GM12864 (cell line): Measurements from ENCODE around the gene FBXL4.

Experiments used
- DNase-seq: peaks from one replicate; pipeline ENCODE4 v3.0.0-alpha.2; 2011; ENCODE audit warnings: low read depth
- H3K4me3 ChIP-seq: 2 replicates; pipeline ENCODE4 v1.5.1; 2011; ENCODE audit warnings: mild to moderate bottlenecking, low read depth, low read length, control low read depth
- TF ChIP-seq, protein P1 (sequence below): IDR thresholded peaks from 2 replicates; pipeline ENCODE4 v1.5.1; 2011; ENCODE audit warnings: low read depth, mild to moderate bottlenecking, moderate library complexity, low read length, control low read depth, inconsistent platforms; ENCODE audit errors: missing control alignments

FBXL4 gene

GRCh38 chr6:98980819-98981218 lies 33.1 kb upstream of the FBXL4 start:
- DNase-seq, result no peak
- H3K4me3 ChIP-seq, result no peak overlapping the region
- TF ChIP-seq, protein P1, sequence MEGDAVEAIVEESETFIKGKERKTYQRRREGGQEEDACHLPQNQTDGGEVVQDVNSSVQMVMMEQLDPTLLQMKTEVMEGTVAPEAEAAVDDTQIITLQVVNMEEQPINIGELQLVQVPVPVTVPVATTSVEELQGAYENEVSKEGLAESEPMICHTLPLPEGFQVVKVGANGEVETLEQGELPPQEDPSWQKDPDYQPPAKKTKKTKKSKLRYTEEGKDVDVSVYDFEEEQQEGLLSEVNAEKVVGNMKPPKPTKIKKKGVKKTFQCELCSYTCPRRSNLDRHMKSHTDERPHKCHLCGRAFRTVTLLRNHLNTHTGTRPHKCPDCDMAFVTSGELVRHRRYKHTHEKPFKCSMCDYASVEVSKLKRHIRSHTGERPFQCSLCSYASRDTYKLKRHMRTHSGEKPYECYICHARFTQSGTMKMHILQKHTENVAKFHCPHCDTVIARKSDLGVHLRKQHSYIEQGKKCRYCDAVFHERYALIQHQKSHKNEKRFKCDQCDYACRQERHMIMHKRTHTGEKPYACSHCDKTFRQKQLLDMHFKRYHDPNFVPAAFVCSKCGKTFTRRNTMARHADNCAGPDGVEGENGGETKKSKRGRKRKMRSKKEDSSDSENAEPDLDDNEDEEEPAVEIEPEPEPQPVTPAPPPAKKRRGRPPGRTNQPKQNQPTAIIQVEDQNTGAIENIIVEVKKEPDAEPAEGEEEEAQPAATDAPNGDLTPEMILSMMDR, result no peak

DNA sequence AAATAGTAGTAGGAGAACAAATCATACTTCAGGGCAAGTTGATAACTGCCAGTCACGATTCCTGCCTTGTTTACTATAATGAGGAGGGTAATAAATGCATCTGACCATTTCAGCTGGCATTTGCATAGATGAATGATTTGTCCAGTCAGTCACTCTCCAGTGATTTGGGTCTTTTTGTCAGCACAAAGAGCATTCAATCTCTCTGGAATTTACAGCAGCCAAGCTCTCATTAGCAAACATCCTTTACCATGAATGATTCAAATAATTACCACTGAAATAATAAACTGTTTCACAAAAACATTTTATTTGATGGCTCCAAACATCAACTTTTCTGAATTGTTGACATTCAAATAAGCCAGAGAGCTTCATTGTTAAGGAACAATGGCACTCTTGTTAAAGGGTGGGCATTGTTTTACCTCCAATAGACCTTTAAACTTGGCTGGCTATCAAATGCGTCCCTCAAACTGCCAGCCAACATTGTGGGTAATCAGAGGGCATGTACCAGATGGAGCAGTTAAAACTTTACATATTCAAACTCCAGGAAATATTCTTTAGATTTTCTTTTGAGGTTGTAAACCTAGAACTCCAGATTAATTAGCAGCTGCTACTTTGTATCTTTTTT lies 30.0 kb upstream of the FBXL4 start:
- DNase-seq, result no peak
- TF ChIP-seq, protein P1, result no peak

GRCh38 chr6:98976674-98977385 lies 29.1 kb upstream of the FBXL4 start:
- DNase-seq, result no peak
- no peak overlapping the region for H3K4me3 ChIP-seq

More for the DNA sequence above, 30.0 kb upstream of the FBXL4 start:
- H3K4me3 ChIP-seq, result no peak overlapping the region

GRCh38 chr6:98975421-98975820 lies 27.7 kb upstream of the FBXL4 start:
- TF ChIP-seq, protein P1, result no peak
- H3K4me3 ChIP-seq, result no peak overlapping the region
- DNase-seq, result no peak

More at GRCh38 chr6:98976674-98977385, 29.1 kb upstream of the FBXL4 start:
- TF ChIP-seq, protein P1, result no peak

- DNase-seq, result no peak
- H3K4me3 ChIP-seq, result no peak overlapping the region
- TF ChIP-seq, protein P1, result no peak
Measured at GRCh38 chr6:98974309-98974708, 26.6 kb upstream of the FBXL4 start.

- TF ChIP-seq, protein P1, result no peak
- DNase-seq, result no peak
- H3K4me3 ChIP-seq, result no peak overlapping the region
Measured at GRCh38 chr6:98973571-98973970, 25.8 kb upstream of the FBXL4 start.

- no peak for DNase-seq
- no peak overlapping the region for H3K4me3 ChIP-seq
- TF ChIP-seq, protein P1, result no peak
Measured at GRCh38 chr6:98971303-98971702, 23.6 kb upstream of the FBXL4 start.
